Measurements from ENCODE around the gene CDH20. TPM values are rescaled to one million over a fixed set of nuclear protein-coding genes. Genes with fewer than 3 reads are reported as not detected.

Gene CDH20
- total RNA-seq, 4 donors from 2014 or later = 1.2 to 4.1 (median 1.6) TPM

DNA sequence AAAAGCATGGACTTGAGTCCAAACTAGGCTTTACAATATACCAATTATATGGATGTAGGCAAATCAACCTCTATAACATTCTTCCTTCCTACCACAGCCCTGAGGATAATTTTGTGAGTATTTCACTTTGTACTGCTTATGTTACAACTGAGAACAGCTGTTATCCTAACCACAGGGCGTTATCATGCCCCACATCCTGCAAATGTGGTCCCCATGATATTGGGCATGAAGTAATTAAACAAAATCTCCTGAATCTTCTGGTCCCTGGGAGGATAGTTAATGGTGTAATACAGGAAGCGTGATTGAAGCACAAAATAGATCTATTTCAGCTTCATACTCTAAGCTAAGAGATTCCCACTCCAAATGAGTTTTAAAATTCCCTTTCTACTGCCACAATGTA, 223.6 kb downstream of the CDH20 start:
- WGBS = 50% methylated on average over 2 of the region's 2 CpGs

DNA sequence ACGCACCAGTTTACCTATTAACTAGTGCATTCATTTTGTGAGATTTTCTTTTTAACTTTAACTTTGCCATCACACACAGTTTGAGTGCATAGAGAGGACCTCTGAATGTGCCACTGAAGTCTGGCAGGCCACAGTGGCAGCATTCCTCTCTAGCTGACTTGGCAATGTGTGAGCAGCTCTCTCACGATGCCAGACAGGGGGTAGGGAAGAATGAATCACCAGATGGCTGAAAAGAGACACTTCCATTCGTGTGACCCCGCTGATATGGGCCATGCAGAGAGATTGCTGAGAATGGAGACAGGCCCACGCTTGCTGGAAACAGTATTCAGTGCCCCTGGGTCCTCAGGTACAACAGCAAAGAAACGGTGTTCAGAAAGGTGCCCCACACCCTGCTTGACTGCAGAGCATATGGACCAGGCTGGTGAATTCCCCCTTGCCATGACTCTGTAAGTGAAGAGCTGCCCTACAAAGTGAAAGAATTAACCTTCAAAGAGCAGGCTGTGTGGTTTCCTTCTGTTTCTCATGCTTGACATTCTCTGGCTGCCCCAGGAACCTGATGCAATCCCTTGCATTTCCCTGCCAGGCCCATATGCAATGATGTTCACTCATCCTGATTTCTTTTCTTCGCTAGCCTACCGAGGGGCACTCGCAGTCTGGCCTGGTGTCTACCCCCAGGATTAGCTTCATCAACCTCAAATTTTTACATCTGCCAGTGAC, 236.1 kb downstream of the CDH20 start:
- DNase-seq (ENCODE audit: low spot score in 2 of 2) = no peak
- no peak overlapping the region for H3K4me3 ChIP-seq
- H3K4me1 ChIP-seq = no peaks in the 10 kb centered on the region
- H3K9me3 ChIP-seq = no peaks in the 10 kb centered on the region
- H3K27ac ChIP-seq = no peak overlapping the region
- H3K27me3 ChIP-seq = no peaks in the 10 kb centered on the region
- H3K36me3 ChIP-seq = no peaks in the 10 kb centered on the region
- 63% methylated on average over 9 of the region's 9 CpGs for WGBS
- TF ChIP-seq EP300 (IDR thresholded peaks at IDR 0.05) (no peak), POLR2A (IDR thresholded peaks at IDR 0.05) (no peak), POLR2AphosphoS5 (IDR thresholded peaks at IDR 0.05) (no peak), CTCF (IDR thresholded peaks at IDR 0.05) (no peak)

More for the DNA sequence above, 223.6 kb downstream of the CDH20 start:
- DNase-seq (ENCODE audit: low spot score in 2 of 2) = no peak
- Histone ChIP-seq H3K36me3 (no peaks in the 10 kb centered on the region), H3K4me1 (no peaks in the 10 kb centered on the region), H3K9me3 (no peaks in the 10 kb centered on the region), H3K27me3 (no peaks in the 10 kb centered on the region), H3K4me3 (no peak overlapping the region), H3K27ac (no peak overlapping the region)
- TF ChIP-seq POLR2A (IDR thresholded peaks at IDR 0.05) (no peak), CTCF (IDR thresholded peaks at IDR 0.05) (no peak), POLR2AphosphoS5 (IDR thresholded peaks at IDR 0.05) (no peak), EP300 (IDR thresholded peaks at IDR 0.05) (no peak)

GRCh38 chr18:61570070-61570469, 236.8 kb downstream of the CDH20 start:
- Histone ChIP-seq H3K9me3 (no peaks in the 10 kb centered on the region), H3K27ac (no peak overlapping the region), H3K27me3 (no peaks in the 10 kb centered on the region), H3K4me3 (no peak overlapping the region), H3K4me1 (no peaks in the 10 kb centered on the region), H3K36me3 (no peaks in the 10 kb centered on the region)
- no peak for DNase-seq (ENCODE audit: low spot score in 2 of 2)
- no peak for TF ChIP-seq POLR2AphosphoS5 (IDR thresholded peaks at IDR 0.05)
- no peak for TF ChIP-seq EP300 (IDR thresholded peaks at IDR 0.05)
- TF ChIP-seq POLR2A (IDR thresholded peaks at IDR 0.05) = no peak
- no peak for TF ChIP-seq CTCF (IDR thresholded peaks at IDR 0.05)
- WGBS = 79% methylated on average over 3 of the region's 3 CpGs

GRCh38 chr18:61572084-61572655, 238.9 kb downstream of the CDH20 start:
- DNase-seq (ENCODE audit: low spot score in 2 of 2) = no peak
- H3K27me3 ChIP-seq = no peaks in the 10 kb centered on the region
- H3K9me3 ChIP-seq = no peaks in the 10 kb centered on the region
- H3K36me3 ChIP-seq = no peaks in the 10 kb centered on the region
- H3K4me1 ChIP-seq = no peaks in the 10 kb centered on the region
- TF ChIP-seq POLR2A (IDR thresholded peaks at IDR 0.05) (no peak), POLR2AphosphoS5 (IDR thresholded peaks at IDR 0.05) (no peak), CTCF (IDR thresholded peaks at IDR 0.05) (no peak), EP300 (IDR thresholded peaks at IDR 0.05) (no peak)
- WGBS = 99% methylated on average over 4 of the region's 4 CpGs
- no peak overlapping the region for H3K4me3 ChIP-seq
- no peak overlapping the region for H3K27ac ChIP-seq

- WGBS = 92% methylated on average over 1 of the region's 1 CpG
- Histone ChIP-seq H3K4me3 (no peak overlapping the region), H3K9me3 (no peaks in the 10 kb centered on the region), H3K36me3 (no peaks in the 10 kb centered on the region), H3K4me1 (no peaks in the 10 kb centered on the region), H3K27me3 (no peaks in the 10 kb centered on the region), H3K27ac (no peak overlapping the region)
- TF ChIP-seq POLR2A (IDR thresholded peaks at IDR 0.05) = no peak
- no peak for TF ChIP-seq EP300 (IDR thresholded peaks at IDR 0.05)
- TF ChIP-seq CTCF (IDR thresholded peaks at IDR 0.05) = no peak
- no peak for DNase-seq (ENCODE audit: low spot score in 2 of 2)
Observed at GRCh38 chr18:61572871-61573270, 239.6 kb downstream of the CDH20 start.

Data from suprapubic skin (tissue), 4 donors.